Erythroblast (primary cell): ENCODE results near the gene INTS7.

ENCODE experiments used
- GATA1 ChIP-seq: IDR thresholded peaks from 2 replicates; pipeline ENCODE4 v1.6.1; 2011; ENCODE audit warnings: low read depth, mild to moderate bottlenecking, control low read depth, low read length, moderate library complexity
- POLR2A ChIP-seq: IDR thresholded peaks from 2 replicates; pipeline ENCODE4 v1.6.1; 2011; ENCODE audit warnings: mild to moderate bottlenecking, low read length

GRCh38 chr1:211968200-211968834, 67.0 kb downstream of the INTS7 start:
- TF ChIP-seq POLR2A, result no peak
- TF ChIP-seq GATA1, result no peak
